A549 (cell line): Measurements from ENCODE around the gene CPED1. TPM values are rescaled to one million over a fixed set of nuclear protein-coding genes. Genes with fewer than 3 reads are reported as not detected.

Source experiments
- ATAC-seq, 2 experiments: fragments of 200-7000 bp in 1 of 2; fragments of >200 bp in 1 of 2; cut with Nextera tagmentation in 1 of 2; cut with Tn5 transposase in 1 of 2; 3 replicates each; pipeline versions ENCODE4 v1.8.0 to v1.9.1; 2018 to 2020; ENCODE audit warnings: mild to moderate bottlenecking in 1 of 2, moderate library complexity in 1 of 2
- CTCF ChIA-PET: fragments of 300-600 bp; sonication (Branson Sonifier 250); formaldehyde crosslinking; extraction: SDS; loops from one replicate; lab custom pipeline; 2021; ENCODE audit warnings: antibody characterized with exemption, inconsistent platforms; lab: Yijun Ruan, JAX
- POLR2A ChIA-PET: fragments of 350-600 bp; formaldehyde crosslinking; extraction: SDS; loops from one replicate; lab custom pipeline; 2021; ENCODE audit warnings: antibody characterized with exemption, inconsistent platforms; lab: Yijun Ruan, JAX
- DNase-seq, 2 experiments: peaks; one replicate each; pipeline versions ENCODE4 v3.0.0 to v3.0.0-alpha.2; 2011 to 2016; ENCODE audit warnings: low read depth in 1 of 2, low spot score in 1 of 2
- FAIRE-seq: peaks from 2 replicates; lab custom pipeline; 2011; peaks lifted over from hg19 to GRCh38; lab: Jason Lieb, UNC
- H3K27ac ChIP-seq, 2 experiments: fragments of >200 bp; sonication (Bioruptor Twin); formaldehyde crosslinking; 3 replicates each; pipeline ENCODE4 v1.5.1; 2016 to 2017
- H3K4me1 ChIP-seq: fragments of >200 bp; sonication (Bioruptor Twin); formaldehyde crosslinking; 3 replicates; pipeline ENCODE4 v1.6.1; 2016
- H3K4me2 ChIP-seq: fragments of >200 bp; sonication (Bioruptor Twin); formaldehyde crosslinking; 3 replicates; pipeline ENCODE4 v1.6.1; 2016
- H3K4me3 ChIP-seq: fragments of >200 bp; sonication (Bioruptor Twin); formaldehyde crosslinking; 3 replicates; pipeline ENCODE4 v1.5.1; 2016
- H3K9me3 ChIP-seq: fragments of >200 bp; sonication (Bioruptor Twin); formaldehyde crosslinking; 3 replicates; pipeline ENCODE4 v1.6.1; 2016
- CBX2 ChIP-seq: fragments of 200-600 bp; sonication (generic); IDR thresholded peaks from 2 replicates; pipeline ENCODE4 v1.6.1; 2016; ENCODE audit warnings: low read depth, mild to moderate bottlenecking, borderline replicate concordance
- CTCF ChIP-seq: fragments of >200 bp; sonication (Bioruptor Twin); formaldehyde crosslinking; IDR thresholded peaks from 3 replicates; pipeline ENCODE4 v1.5.1; 2016
- EHF ChIP-seq: fragments of 250-450 bp; sonication (Bioruptor Pico); IDR thresholded peaks from 2 replicates; pipeline ENCODE4 v1.5.0; 2020; ENCODE audit warnings: mild to moderate bottlenecking
- EHMT2 ChIP-seq: fragments of 200-600 bp; sonication (generic); IDR thresholded peaks from 2 replicates; pipeline ENCODE4 v1.6.1; 2016; ENCODE audit warnings: antibody characterized with exemption, low read depth, mild to moderate bottlenecking, moderate library complexity
- FOSB ChIP-seq: fragments of 250-450 bp; sonication (Bioruptor Pico); IDR thresholded peaks from 2 replicates; pipeline ENCODE4 v1.5.0; 2020; ENCODE audit warnings: mild to moderate bottlenecking, moderate library complexity
- GATA3 ChIP-seq: IDR thresholded peaks from 2 replicates; pipeline ENCODE4 v1.6.1; 2012; ENCODE audit warnings: borderline replicate concordance
- HDAC2 ChIP-seq: fragments of 200-600 bp; sonication (generic); IDR thresholded peaks from 2 replicates; pipeline ENCODE4 v1.6.1; 2016
- HEYL ChIP-seq: fragments of 250-450 bp; sonication (Bioruptor Pico); IDR thresholded peaks from 2 replicates; pipeline ENCODE4 v1.8.0; 2021; ENCODE audit warnings: mild to moderate bottlenecking, moderate library complexity
- HOXB13 ChIP-seq: fragments of 250-450 bp; sonication (Bioruptor Pico); IDR thresholded peaks from 2 replicates; pipeline ENCODE4 v1.5.0; 2020; ENCODE audit warnings: low read depth, mild to moderate bottlenecking, moderate library complexity
- HOXB5 ChIP-seq: fragments of 250-450 bp; sonication (Bioruptor Pico); IDR thresholded peaks from 2 replicates; pipeline ENCODE4 v1.5.0; 2020; ENCODE audit warnings: mild to moderate bottlenecking, moderate library complexity
- JUN ChIP-seq, 2 experiments: fragments of >200 bp; sonication (Bioruptor Twin); formaldehyde crosslinking; IDR thresholded peaks; 2 replicates in 1 of 2; 3 replicates in 1 of 2; pipeline ENCODE4 v1.6.1; 2016 to 2017
- JUNB ChIP-seq: fragments of >200 bp; sonication (Bioruptor Twin); formaldehyde crosslinking; IDR thresholded peaks from 2 replicates; pipeline ENCODE4 v1.6.1; 2016
- KDM5A ChIP-seq: fragments of 200-600 bp; sonication (generic); IDR thresholded peaks from 2 replicates; pipeline ENCODE4 v1.6.1; 2016; ENCODE audit warnings: antibody characterized with exemption, mild to moderate bottlenecking
- MAFK ChIP-seq: fragments of 450-650 bp; IDR thresholded peaks from 2 replicates; pipeline ENCODE4 v1.6.1; 2014; ENCODE audit not compliant: partially characterized antibody
- MAX ChIP-seq: IDR thresholded peaks from 2 replicates; pipeline ENCODE4 v1.6.1; 2012
- NR3C1 ChIP-seq: fragments of >200 bp; sonication (Bioruptor Twin); formaldehyde crosslinking; IDR thresholded peaks from 3 replicates; pipeline ENCODE4 v1.6.1; 2017
- PHF8 ChIP-seq: fragments of 200-600 bp; sonication (generic); IDR thresholded peaks from 2 replicates; pipeline ENCODE4 v1.6.1; 2016; ENCODE audit warnings: low read depth, mild to moderate bottlenecking, antibody characterized with exemption, moderate library complexity, borderline replicate concordance
- POLR2A ChIP-seq: IDR thresholded peaks from 2 replicates; pipeline ENCODE4 v1.6.1; 2012; ENCODE audit warnings: mild to moderate bottlenecking, low read length
- POLR2AphosphoS2 ChIP-seq: conservative IDR thresholded peaks from 2 replicates; pipeline ENCODE4 v1.6.1; 2012; ENCODE audit warnings: low read length, improper control_type of control experiment, inconsistent platforms
- RARB ChIP-seq: fragments of 250-450 bp; sonication (Bioruptor Pico); IDR thresholded peaks from 2 replicates; pipeline ENCODE4 v1.8.0; 2021; ENCODE audit warnings: mild to moderate bottlenecking, moderate library complexity
- RNF2 ChIP-seq: fragments of 200-600 bp; sonication (generic); IDR thresholded peaks from 2 replicates; pipeline ENCODE4 v1.6.1; 2016; ENCODE audit warnings: low read depth, mild to moderate bottlenecking, antibody characterized with exemption, moderate library complexity, borderline replicate concordance
- SMC3 ChIP-seq: fragments of >200 bp; sonication (Bioruptor Twin); formaldehyde crosslinking; IDR thresholded peaks from 3 replicates; pipeline ENCODE4 v1.6.1; 2018; ENCODE audit warnings: inconsistent platforms
- TFCP2L1 ChIP-seq: fragments of 250-450 bp; sonication (Bioruptor Pico); IDR thresholded peaks from 2 replicates; pipeline ENCODE4 v1.5.0; 2021; ENCODE audit warnings: mild to moderate bottlenecking
- TP53 ChIP-seq: fragments of 250-450 bp; sonication (Bioruptor Pico); IDR thresholded peaks from 2 replicates; pipeline ENCODE4 v1.5.0; 2021; ENCODE audit warnings: mild to moderate bottlenecking, moderate library complexity
- USF2 ChIP-seq: fragments of 450-650 bp; IDR thresholded peaks from 2 replicates; pipeline ENCODE4 v1.6.1; 2014; ENCODE audit warnings: antibody characterized with exemption
- ZFP36 ChIP-seq: fragments of 450-650 bp; IDR thresholded peaks from 2 replicates; pipeline ENCODE4 v1.6.1; 2014; ENCODE audit warnings: borderline replicate concordance; ENCODE audit not compliant: partially characterized antibody
- ZNF302 ChIP-seq: fragments of 250-450 bp; sonication (Bioruptor Pico); IDR thresholded peaks from 2 replicates; pipeline ENCODE4 v1.9.0; 2021; ENCODE audit warnings: inconsistent platforms, mild to moderate bottlenecking, moderate library complexity
- ZSCAN20 ChIP-seq: fragments of 250-450 bp; sonication (Bioruptor Pico); IDR thresholded peaks from 2 replicates; pipeline ENCODE4 v1.8.0; 2022; ENCODE audit warnings: mild to moderate bottlenecking, moderate library complexity
- whole genome bisulfite sequencing: methylation state at CpG from one replicate; pipeline ENCODE4 v1.1.6; 2017; ENCODE audit errors: missing lambda C conversion rate; 5-methylcytosine and 5-hydroxymethylcytosine counted together
- polyA plus RNA-seq, 4 experiments: library from polyadenylated mRNA; depleted of rRNA in 3 of 4; stranded (reverse); fragments of >200 nt; fragmentation: RNase III in 1 of 4; extraction: RNeasy Plus Mini Kit Qiagen cat#74134 plus additional on column Dnase treatment in 1 of 4; gene quantifications; 2 replicates in 3 of 4; 3 replicates in 1 of 4; pipeline ENCODE4 v1.2.3, GENCODE V29; 2011 to 2017
- TF ChIP-seq, protein P1 (sequence below): IDR thresholded peaks from 2 replicates; pipeline ENCODE4 v1.6.1; 2012; ENCODE audit warnings: low read depth, borderline replicate concordance
- TF ChIP-seq, protein P2 (sequence below): fragments of >200 bp; sonication (Bioruptor Twin); formaldehyde crosslinking; IDR thresholded peaks from 2 replicates; pipeline ENCODE4 v1.6.1; 2016
- TF ChIP-seq, protein P3 (sequence below): IDR thresholded peaks from 2 replicates; pipeline ENCODE4 v1.6.1; 2012

CPED1 gene
- polyA plus RNA-seq, 2 of the 4 experiments (the other 2 are of a cell fraction): 0.03 TPM; not detected in 1

GRCh38 chr7:121084256-121084655 lies 95.7 kb downstream of the CPED1 start:
- peaks cover 9% of the 10 kb centered on the region; the same call in 2 of the 3 replicates for H3K4me1 ChIP-seq
- TF ChIP-seq, protein P1, sequence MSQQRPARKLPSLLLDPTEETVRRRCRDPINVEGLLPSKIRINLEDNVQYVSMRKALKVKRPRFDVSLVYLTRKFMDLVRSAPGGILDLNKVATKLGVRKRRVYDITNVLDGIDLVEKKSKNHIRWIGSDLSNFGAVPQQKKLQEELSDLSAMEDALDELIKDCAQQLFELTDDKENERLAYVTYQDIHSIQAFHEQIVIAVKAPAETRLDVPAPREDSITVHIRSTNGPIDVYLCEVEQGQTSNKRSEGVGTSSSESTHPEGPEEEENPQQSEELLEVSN: no peak
- TF ChIP-seq HOXB13 (CRISPR knock-in tag) (no peak), CTCF (no peak), RARB (CRISPR knock-in tag) (no peak), ZFP36 (no peak), USF2 (no peak), CBX2 (no peak), TP53 (no peak), ZSCAN20 (CRISPR knock-in tag) (no peak), SMC3 (no peak), TFCP2L1 (no peak), EHMT2 (no peak), HDAC2 (no peak), GATA3 (no peak), FOSB (CRISPR knock-in tag) (no peak), RNF2 (no peak), JUN (IDR thresholded peaks at IDR 0.05) (no peak), POLR2AphosphoS2 (no peak)
- TF ChIP-seq, protein P2, sequence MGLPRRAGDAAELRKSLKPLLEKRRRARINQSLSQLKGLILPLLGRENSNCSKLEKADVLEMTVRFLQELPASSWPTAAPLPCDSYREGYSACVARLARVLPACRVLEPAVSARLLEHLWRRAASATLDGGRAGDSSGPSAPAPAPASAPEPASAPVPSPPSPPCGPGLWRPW: no peak
- ChIA-PET POLR2A (no interaction called here), CTCF (interaction anchor here (0.9 to 3.6 kb wide), 6 partner anchors 9 to 292 kb away, joined by 3 to 26 read pairs (median 8); partner anchors contain the start of gene CPED1)
- no peaks in the 10 kb centered on the region for H3K9me3 ChIP-seq
- no peak for ATAC-seq
- peak overlapping the region; percentile 17; the same call in 2 of the 3 replicates for H3K4me2 ChIP-seq
- H3K27ac ChIP-seq: no peak overlapping the region
- no peak for DNase-seq
- WGBS: 7% methylated on average over 2 of the region's 2 CpGs
- H3K4me3 ChIP-seq: no peak overlapping the region
- no peak for FAIRE-seq

DNA sequence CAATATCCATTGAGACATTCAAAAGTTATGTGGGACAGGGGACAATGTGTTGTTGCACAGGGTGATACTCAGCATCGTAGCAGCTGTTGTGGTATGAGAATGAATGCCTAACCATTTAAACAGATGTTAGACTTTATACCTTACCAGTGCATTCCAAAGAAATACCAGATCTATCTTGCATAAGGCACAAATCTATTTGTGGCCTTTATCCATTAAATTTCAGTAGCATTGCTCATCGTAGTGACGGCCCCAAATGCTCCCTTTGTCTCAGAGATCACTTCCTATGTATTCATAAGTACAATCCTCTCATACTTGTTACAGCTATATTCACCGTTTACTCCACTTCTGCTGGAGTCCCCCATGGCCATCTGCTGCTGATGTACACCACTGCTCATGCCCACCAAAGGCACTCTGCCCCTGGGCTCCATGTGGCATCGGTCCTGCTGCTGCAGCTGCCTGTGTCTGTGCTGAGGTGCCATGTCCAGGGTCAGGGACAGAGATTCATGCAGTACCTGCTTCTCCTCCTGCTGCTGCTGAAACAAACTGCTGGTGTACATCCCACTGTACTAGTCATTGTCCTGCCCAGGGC lies 96.3 kb downstream of the CPED1 start:
- FAIRE-seq (no peak), ATAC-seq (peak; percentile 67 to 79), DNase-seq (peak in 1 of 2 experiments; percentile 16)
- 10% methylated on average over 5 of the region's 5 CpGs for WGBS
- no peak for TF ChIP-seq MAX
- TF ChIP-seq, protein P3, sequence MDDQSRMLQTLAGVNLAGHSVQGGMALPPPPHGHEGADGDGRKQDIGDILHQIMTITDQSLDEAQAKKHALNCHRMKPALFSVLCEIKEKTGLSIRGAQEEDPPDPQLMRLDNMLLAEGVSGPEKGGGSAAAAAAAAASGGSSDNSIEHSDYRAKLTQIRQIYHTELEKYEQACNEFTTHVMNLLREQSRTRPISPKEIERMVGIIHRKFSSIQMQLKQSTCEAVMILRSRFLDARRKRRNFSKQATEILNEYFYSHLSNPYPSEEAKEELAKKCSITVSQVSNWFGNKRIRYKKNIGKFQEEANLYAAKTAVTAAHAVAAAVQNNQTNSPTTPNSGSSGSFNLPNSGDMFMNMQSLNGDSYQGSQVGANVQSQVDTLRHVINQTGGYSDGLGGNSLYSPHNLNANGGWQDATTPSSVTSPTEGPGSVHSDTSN: no peak
- no peak for TF ChIP-seq RNF2
- no peak for TF ChIP-seq ZFP36
- no peak for TF ChIP-seq JUNB
- TF ChIP-seq EHMT2: no peak
- TF ChIP-seq CBX2: no peak
- no peak for TF ChIP-seq ZNF302
- TF ChIP-seq PHF8: no peak
- TF ChIP-seq POLR2AphosphoS2: no peak
- TF ChIP-seq RARB (CRISPR knock-in tag): no peak
- TF ChIP-seq HEYL (CRISPR knock-in tag): no peak
- no peak for TF ChIP-seq KDM5A
- no peak for TF ChIP-seq MAFK
- no peak for TF ChIP-seq POLR2A
- TF ChIP-seq EHF (CRISPR knock-in tag): no peak
- TF ChIP-seq USF2: no peak
- TF ChIP-seq NR3C1: no peak
- TF ChIP-seq HOXB5 (CRISPR knock-in tag): no peak
- TF ChIP-seq, protein P2: no peak
- Histone ChIP-seq H3K9me3 (no peaks in the 10 kb centered on the region), H3K4me1 (peaks cover 9% of the 10 kb centered on the region; the same call in 2 of the 3 replicates), H3K4me2 (peak overlapping the region; percentile 17; the same call in 2 of the 3 replicates), H3K27ac (0 out of 6 replicates have a peak overlapping the region, but pooled peaks of 1 of the 2 experiments have one; percentile 6), H3K4me3 (no peak overlapping the region)
- POLR2A ChIA-PET: no interaction called here
- CTCF ChIA-PET: interaction anchor here (0.9 to 2.7 kb wide), 5 partner anchors 16 to 292 kb away, joined by 3 to 26 read pairs (median 7); partner anchors contain the start of gene CPED1
